H9 (cell line): ENCODE measurements around the gene TP53BP1. TPM values are rescaled to one million over a fixed set of nuclear protein-coding genes. Genes with fewer than 3 reads are reported as not detected.

Experiments used
- DNase-seq: peaks from one replicate; pipeline ENCODE4 v3.0.0-alpha.2; 2017
- H2AFZ ChIP-seq: one replicate; pipeline ENCODE4 v1.6.1; 2013; ENCODE audit warnings: mild to moderate bottlenecking, low read length, control low read depth, moderate library complexity
- H2AK5ac ChIP-seq: 2 replicates; pipeline ENCODE4 v1.6.1; 2013; ENCODE audit warnings: low read length, control low read depth, mixed read lengths; ENCODE audit not compliant: insufficient read length
- H2BK120ac ChIP-seq: one replicate; pipeline ENCODE4 v1.6.1; 2013; ENCODE audit warnings: low read depth, mild to moderate bottlenecking, low read length, control low read depth, inconsistent platforms; ENCODE audit not compliant: poor library complexity, severe bottlenecking
- H2BK12ac ChIP-seq: 2 replicates; pipeline ENCODE4 v1.6.1; 2013; ENCODE audit warnings: low read length, control low read depth, mixed read lengths, low read depth; ENCODE audit not compliant: insufficient read length
- H2BK15ac ChIP-seq: 2 replicates; pipeline ENCODE4 v1.6.1; 2013; ENCODE audit warnings: low read depth, low read length, control low read depth
- H2BK20ac ChIP-seq: one replicate; pipeline ENCODE4 v1.6.1; 2013; ENCODE audit warnings: low read depth, mild to moderate bottlenecking, low read length, control low read depth, inconsistent platforms; ENCODE audit not compliant: poor library complexity, severe bottlenecking
- H2BK5ac ChIP-seq: 2 replicates; pipeline ENCODE4 v1.6.1; 2013; ENCODE audit warnings: low read length, control low read depth, mixed read lengths; ENCODE audit not compliant: insufficient read length
- H3K14ac ChIP-seq: 2 replicates; pipeline ENCODE4 v1.6.1; 2013; ENCODE audit warnings: low read length, control low read depth; ENCODE audit not compliant: insufficient read depth
- H3K18ac ChIP-seq: 2 replicates; pipeline ENCODE4 v1.6.1; 2013; ENCODE audit warnings: low read depth, mild to moderate bottlenecking, mixed read lengths, low read length, control low read depth; ENCODE audit not compliant: insufficient read length
- H3K23ac ChIP-seq: 2 replicates; pipeline ENCODE4 v1.6.1; 2013; ENCODE audit warnings: low read length, control low read depth, mixed read lengths, low read depth; ENCODE audit not compliant: insufficient read length
- H3K23me2 ChIP-seq: 2 replicates; pipeline ENCODE4 v1.6.1; 2013; ENCODE audit warnings: low read depth, mild to moderate bottlenecking, mixed read lengths, low read length, control low read depth; ENCODE audit not compliant: insufficient read length, poor library complexity, severe bottlenecking
- H3K27ac ChIP-seq: 2 replicates; pipeline ENCODE4 v1.5.1; 2013; ENCODE audit warnings: low read length, control low read depth, mixed read lengths, low read depth; ENCODE audit not compliant: insufficient read length
- H3K27me3 ChIP-seq: 2 replicates; pipeline ENCODE4 v1.6.1; 2013; ENCODE audit warnings: low read length, control low read depth, inconsistent platforms; ENCODE audit not compliant: insufficient read depth
- H3K4ac ChIP-seq: 2 replicates; pipeline ENCODE4 v1.6.1; 2013; ENCODE audit warnings: low read depth, mild to moderate bottlenecking, control low read depth, inconsistent platforms, low read length, moderate library complexity
- H3K4me1 ChIP-seq: 2 replicates; pipeline ENCODE4 v1.6.1; 2013; ENCODE audit warnings: low read length, control low read depth, inconsistent platforms; ENCODE audit not compliant: insufficient read depth
- H3K4me2 ChIP-seq: 2 replicates; pipeline ENCODE4 v1.6.1; 2013; ENCODE audit warnings: low read length, control low read depth, mixed read lengths; ENCODE audit not compliant: insufficient read length, insufficient read depth
- H3K56ac ChIP-seq: 2 replicates; pipeline ENCODE4 v1.6.1; 2013; ENCODE audit warnings: low read depth, mild to moderate bottlenecking, mixed read lengths, low read length, control low read depth; ENCODE audit not compliant: insufficient read length
- H3K79me1 ChIP-seq: 2 replicates; pipeline ENCODE4 v1.6.1; 2013; ENCODE audit warnings: low read depth, mild to moderate bottlenecking, moderate library complexity, low read length, control low read depth, inconsistent platforms; ENCODE audit not compliant: insufficient read depth, poor library complexity, severe bottlenecking
- H3K79me2 ChIP-seq: 2 replicates; pipeline ENCODE4 v1.6.1; 2013; ENCODE audit warnings: low read length, control low read depth, inconsistent platforms; ENCODE audit not compliant: insufficient read depth
- H3K9ac ChIP-seq: 2 replicates; pipeline ENCODE4 v1.6.1; 2013; ENCODE audit warnings: low read length, control low read depth, mixed read lengths; ENCODE audit not compliant: insufficient read length; ENCODE audit errors: extremely low read depth
- H3K9me3 ChIP-seq: one replicate; pipeline ENCODE4 v1.6.1; 2013; ENCODE audit warnings: low read depth, low read length, inconsistent platforms; ENCODE audit not compliant: control insufficient read depth
- H3T11ph ChIP-seq: one replicate; pipeline ENCODE4 v1.6.1; 2013; ENCODE audit warnings: mild to moderate bottlenecking, low read length, control low read depth, inconsistent platforms
- H4K20me1 ChIP-seq: one replicate; pipeline ENCODE4 v1.6.1; 2013; ENCODE audit not compliant: control insufficient read depth, insufficient read length, insufficient read depth
- H4K5ac ChIP-seq: 2 replicates; pipeline ENCODE4 v1.6.1; 2013; ENCODE audit warnings: low read depth, mild to moderate bottlenecking, mixed read lengths, low read length, control low read depth; ENCODE audit not compliant: insufficient read length
- H4K8ac ChIP-seq: replicated peaks from 2 replicates; pipeline ENCODE4 v1.6.1; 2013; ENCODE audit warnings: low read length, control low read depth, mixed read lengths, low read depth; ENCODE audit not compliant: insufficient read length
- H4K91ac ChIP-seq: 2 replicates; pipeline ENCODE4 v1.6.1; 2013; ENCODE audit warnings: low read depth, mild to moderate bottlenecking, moderate library complexity, mixed read lengths, low read length, control low read depth; ENCODE audit not compliant: insufficient read length
- H3K27ac Mint-ChIP-seq, 3 experiments: 2 replicates in 2 of 3; 3 replicates in 1 of 3; pipeline ENCODE4 v1.8.0; 2020 to 2021; ENCODE audit warnings: mixed read lengths in 3 of 3, mild to moderate bottlenecking in 1 of 3, moderate library complexity in 1 of 3
- H3K27me3 Mint-ChIP-seq: 2 replicates; pipeline ENCODE4 v1.8.0; 2021; ENCODE audit warnings: low read depth, mild to moderate bottlenecking, moderate library complexity, mixed read lengths
- H3K36me3 Mint-ChIP-seq, 3 experiments: 2 replicates in 2 of 3; 3 replicates in 1 of 3; pipeline ENCODE4 v1.8.0; 2020 to 2021; ENCODE audit warnings: low read depth in 3 of 3, mixed read lengths in 3 of 3; ENCODE audit not compliant: insufficient read depth in 1 of 3
- H3K4me1 Mint-ChIP-seq, 2 experiments: 2 replicates each; pipeline ENCODE4 v1.8.0; 2020; ENCODE audit warnings: mixed read lengths in 2 of 2
- H3K4me3 Mint-ChIP-seq, 2 experiments: 2 replicates in 1 of 2; 3 replicates in 1 of 2; pipeline ENCODE4 v1.8.0; 2020 to 2021; ENCODE audit warnings: mild to moderate bottlenecking in 2 of 2, mixed read lengths in 2 of 2, moderate library complexity in 1 of 2
- H3K9me3 Mint-ChIP-seq, 2 experiments: 2 replicates in 1 of 2; 3 replicates in 1 of 2; pipeline ENCODE4 v1.8.0; 2020; ENCODE audit warnings: mild to moderate bottlenecking in 2 of 2, mixed read lengths in 2 of 2, moderate library complexity in 1 of 2
- CTCF ChIP-seq: fragments of 200-600 bp; sonication (generic); conservative IDR thresholded peaks from 3 replicates; pipeline ENCODE4 v1.8.0; 2021; ENCODE audit warnings: antibody characterized with exemption, mild to moderate bottlenecking
- WGBS: extraction: QIAGEN DNeasy Blood & Tissue Kit; methylation state at CpG from one replicate; pipeline ENCODE4 v1.1.7; 2013; ENCODE audit warnings: missing lambda C conversion rate, low lambda C conversion rate, mixed read lengths; ENCODE audit not compliant: insufficient read length; ENCODE audit errors: extremely low coverage; 5-methylcytosine and 5-hydroxymethylcytosine counted together
- total RNA-seq: library from RNA; stranded (reverse); gene quantifications from 2 replicates; pipeline ENCODE4 v1.2.1, GENCODE V29; 2021

Gene TP53BP1
- total RNA-seq, 1 experiment from 2014 or later, result 81.5 TPM

DNA sequence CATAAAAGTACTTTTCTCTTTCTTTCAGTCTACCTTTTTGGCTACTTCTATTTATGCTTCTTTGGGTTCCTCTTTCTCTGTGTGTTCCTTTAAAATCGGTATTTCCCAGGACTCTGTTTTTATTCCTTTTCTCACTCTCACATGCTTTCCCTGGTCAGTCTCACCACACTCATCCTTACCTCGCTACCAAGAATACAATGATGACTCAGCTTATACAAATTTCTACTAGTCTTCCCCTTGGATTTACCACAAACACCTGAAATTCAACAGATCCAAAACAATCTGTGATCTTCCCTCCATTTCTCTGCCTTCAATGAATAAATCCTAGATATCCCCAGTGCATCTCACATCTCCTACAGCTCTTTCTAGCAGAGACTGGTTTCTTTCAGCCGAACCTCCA, 69.2 kb downstream of the TP53BP1 start:
- no CpG with 5 or more reads among the region's 3 CpGs for WGBS
- no peak overlapping the region for H3K18ac ChIP-seq

More for the DNA sequence above, 69.2 kb downstream of the TP53BP1 start:
- H3K4me3 Mint-ChIP-seq, result no peak overlapping the region
- H3K27ac ChIP-seq, result no peak overlapping the region
- H3K9ac ChIP-seq, result no peak overlapping the region
- H2BK15ac ChIP-seq, result no peak overlapping the region
- H3K4me1 Mint-ChIP-seq, result no peaks in the 10 kb centered on the region
- H3K9me3 ChIP-seq, result no peaks in the 10 kb centered on the region
- no peaks in the 10 kb centered on the region for H4K20me1 ChIP-seq
- no peaks in the 10 kb centered on the region for H3K79me1 ChIP-seq
- H4K91ac ChIP-seq, result no peak overlapping the region
- H2BK5ac ChIP-seq, result no peak overlapping the region
- no peak for DNase-seq
- H3K27ac Mint-ChIP-seq, result peak overlapping the region in 1 of 3 experiments; percentile 44; a peak in 4 of 7 replicates
- H3K36me3 Mint-ChIP-seq, result peaks cover 41 to 83% (median 68%) of the 10 kb centered on the region in 3 experiments
- H3K79me2 ChIP-seq, result no peaks in the 10 kb centered on the region
- no peak overlapping the region for H3K56ac ChIP-seq
- H3K4me2 ChIP-seq, result no peak overlapping the region
- H3K23ac ChIP-seq, result no peak overlapping the region
- H3K27me3 ChIP-seq, result no peaks in the 10 kb centered on the region
- no peak overlapping the region for H3K14ac ChIP-seq
- no peak overlapping the region for H2BK120ac ChIP-seq
- no peak overlapping the region for H4K8ac ChIP-seq
- no peaks in the 10 kb centered on the region for H3K27me3 Mint-ChIP-seq
- H2AK5ac ChIP-seq, result no peak overlapping the region
- H3K9me3 Mint-ChIP-seq, result no peaks in the 10 kb centered on the region
- no peak overlapping the region for H4K5ac ChIP-seq
- no peaks in the 10 kb centered on the region for H3K23me2 ChIP-seq
- H3K4ac ChIP-seq, result no peak overlapping the region
- no peak overlapping the region for H3T11ph ChIP-seq
- no peak overlapping the region for H2BK20ac ChIP-seq
- TF ChIP-seq CTCF, result no peak
- no peak overlapping the region for H2BK12ac ChIP-seq
- no peaks in the 10 kb centered on the region for H3K4me1 ChIP-seq
- no peak overlapping the region for H2AFZ ChIP-seq
